Posterior vena cava (tissue), 2 donors: ENCODE measurements around the gene ASB13. TPM values are rescaled to one million over a fixed set of nuclear protein-coding genes. Genes with fewer than 3 reads are reported as not detected.

Experiments
- DNase-seq: peaks from one replicate; pipeline ENCODE4 v3.0.0-alpha.2; 2020; ENCODE audit warnings: low spot score
- intact Hi-C, 2 donors: fragments of 100-400 bp; cut with DNase I; formaldehyde crosslinking; loops; one replicate each; pipeline versions ENCODE4 v1.14.1 to v1.14.2; 2022 to 2023
- total RNA-seq, 2 donors: library from RNA; stranded (reverse); fragmentation: NEBNext Ultra II Directional; extraction: Animal tissue kit (Norgen Biotek cat#: 25700); gene quantifications; one replicate each; pipeline ENCODE4 v1.2.1, GENCODE V29; 2021
- donor health status: DM: yes; HTN: yes; CAD: no.
- donor health status: DM: yes; HTN: yes; CAD: no.

The ASB13 gene
- total RNA-seq, 2 donors from 2014 or later = 19.7 to 21.6 TPM

- intact Hi-C loops = no loop called here
- no peak for DNase-seq
Measured at GRCh38 chr10:5678397-5679036, 12.1 kb upstream of the ASB13 start.

- DNase-seq = no peak
- intact Hi-C loops = no loop called here
Measured at GRCh38 chr10:5670662-5671375, 4.4 kb upstream of the ASB13 start.

- intact Hi-C loops = no loop called here
- no peak for DNase-seq
Measured at GRCh38 chr10:5669604-5670003, 3.2 kb upstream of the ASB13 start.

GRCh38 chr10:5668429-5668828 lies 2.0 kb upstream of the ASB13 start:
- no peak for DNase-seq
- intact Hi-C loops = no loop called here

GRCh38 chr10:5666841-5667630 lies 641 bp upstream of the ASB13 start:
- no peak for DNase-seq

GRCh38 chr10:5665373-5666007 lies 905 bp downstream of the ASB13 start:
- intact Hi-C loops = no loop called here
- DNase-seq = no peak

More at GRCh38 chr10:5666841-5667630, 641 bp upstream of the ASB13 start:
- intact Hi-C loops = no loop called here

GRCh38 chr10:5663692-5664427 lies 2.5 kb downstream of the ASB13 start:
- intact Hi-C loops = no loop called here

GRCh38 chr10:5662708-5663579 lies 3.5 kb downstream of the ASB13 start:
- no peak for DNase-seq
- intact Hi-C loops = no loop called here

More at GRCh38 chr10:5663692-5664427, 2.5 kb downstream of the ASB13 start:
- no peak for DNase-seq

- intact Hi-C loops = no loop called here
Measured at GRCh38 chr10:5661043-5661442, 5.4 kb downstream of the ASB13 start.

GRCh38 chr10:5659702-5660528 lies 6.5 kb downstream of the ASB13 start:
- intact Hi-C loops = loop anchor here in 1 of 2 donors (1.0 kb wide), 1 partner anchor 18 kb away; no protein-coding TSS in a partner anchor
- DNase-seq = peak; percentile 88

More at GRCh38 chr10:5661043-5661442, 5.4 kb downstream of the ASB13 start:
- no peak for DNase-seq

GRCh38 chr10:5658871-5659618 lies 7.3 kb downstream of the ASB13 start:
- intact Hi-C loops = no loop called here
- no peak for DNase-seq

- no peak for DNase-seq
- intact Hi-C loops = no loop called here
Measured at GRCh38 chr10:5656737-5657579, 9.4 kb downstream of the ASB13 start.

GRCh38 chr10:5655121-5655520 lies 11.3 kb downstream of the ASB13 start:
- intact Hi-C loops = no loop called here
- DNase-seq = no peak

- intact Hi-C loops = no loop called here
- DNase-seq = no peak
Measured at GRCh38 chr10:5654218-5654755, 12.1 kb downstream of the ASB13 start.

- no peak for DNase-seq
- intact Hi-C loops = no loop called here
Measured at GRCh38 chr10:5652746-5653145, 13.6 kb downstream of the ASB13 start.
